Measurements from ENCODE around the gene OTOG. TPM values are rescaled to one million over a fixed set of nuclear protein-coding genes. Genes with fewer than 3 reads are reported as not detected.

Gene OTOG
- total RNA-seq, 1 donor from 2014 or later, result 42.1 TPM

- H3K4me1 Mint-ChIP-seq, result peaks cover 25% of the 10 kb centered on the region
- TF ChIP-seq EZH2phosphoT487 (IDR thresholded peaks at IDR 0.05) (no peak), EZH2 (IDR thresholded peaks at IDR 0.05) (no peak)
- TF ChIP-seq, protein P1, sequence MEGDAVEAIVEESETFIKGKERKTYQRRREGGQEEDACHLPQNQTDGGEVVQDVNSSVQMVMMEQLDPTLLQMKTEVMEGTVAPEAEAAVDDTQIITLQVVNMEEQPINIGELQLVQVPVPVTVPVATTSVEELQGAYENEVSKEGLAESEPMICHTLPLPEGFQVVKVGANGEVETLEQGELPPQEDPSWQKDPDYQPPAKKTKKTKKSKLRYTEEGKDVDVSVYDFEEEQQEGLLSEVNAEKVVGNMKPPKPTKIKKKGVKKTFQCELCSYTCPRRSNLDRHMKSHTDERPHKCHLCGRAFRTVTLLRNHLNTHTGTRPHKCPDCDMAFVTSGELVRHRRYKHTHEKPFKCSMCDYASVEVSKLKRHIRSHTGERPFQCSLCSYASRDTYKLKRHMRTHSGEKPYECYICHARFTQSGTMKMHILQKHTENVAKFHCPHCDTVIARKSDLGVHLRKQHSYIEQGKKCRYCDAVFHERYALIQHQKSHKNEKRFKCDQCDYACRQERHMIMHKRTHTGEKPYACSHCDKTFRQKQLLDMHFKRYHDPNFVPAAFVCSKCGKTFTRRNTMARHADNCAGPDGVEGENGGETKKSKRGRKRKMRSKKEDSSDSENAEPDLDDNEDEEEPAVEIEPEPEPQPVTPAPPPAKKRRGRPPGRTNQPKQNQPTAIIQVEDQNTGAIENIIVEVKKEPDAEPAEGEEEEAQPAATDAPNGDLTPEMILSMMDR (IDR thresholded peaks at IDR 0.05), result no peak
- H3K27me3 Mint-ChIP-seq (ENCODE audit: insufficient read depth, low read depth), result peaks cover 5% of the 10 kb centered on the region
These were observed 19.4 kb upstream of the OTOG start for GRCh38 chr11:17527628-17527995.

GRCh38 chr11:17528181-17528691 lies 18.8 kb upstream of the OTOG start:
- Histone ChIP-seq H3K9ac (no peak overlapping the region), H3K36me3 (no peaks in the 10 kb centered on the region), H3K27me3 (no peaks in the 10 kb centered on the region), H3K4me3 (no peak overlapping the region), H3K27ac (no peak overlapping the region), H3K4me2 (no peak overlapping the region), H3F3A (ENCODE audit: low read depth) (peaks cover 9% of the 10 kb centered on the region), H3K9me3 (ENCODE audit: low read depth) (no peaks in the 10 kb centered on the region), H2AFZ (replicated peaks) (no peak overlapping the region), H4K20me1 (ENCODE audit: low read depth) (no peaks in the 10 kb centered on the region), H3K4me1 (peaks cover 10% of the 10 kb centered on the region), H3K79me2 (ENCODE audit: low read depth) (no peaks in the 10 kb centered on the region)
- TF ChIP-seq, protein P1 (IDR thresholded peaks at IDR 0.05), result peak; percentile 89
- no peak for TF ChIP-seq EZH2phosphoT487 (IDR thresholded peaks at IDR 0.05)
- no peak for TF ChIP-seq EZH2 (IDR thresholded peaks at IDR 0.05)
- peak; percentile 83 for DNase-seq (ENCODE audit: low spot score)
- Mint-ChIP-seq H3K9me3 (no peaks in the 10 kb centered on the region), H3K27me3 (ENCODE audit: insufficient read depth, low read depth) (peaks cover 5% of the 10 kb centered on the region), H3K36me3 (no peaks in the 10 kb centered on the region), H3K27ac (no peak overlapping the region), H3K4me3 (no peak overlapping the region), H3K4me1 (peaks cover 25% of the 10 kb centered on the region)

More at GRCh38 chr11:17527628-17527995, 19.4 kb upstream of the OTOG start:
- no peak overlapping the region for H3K27ac ChIP-seq
- peaks cover 9% of the 10 kb centered on the region for H3F3A ChIP-seq (ENCODE audit: low read depth)
- no peaks in the 10 kb centered on the region for H4K20me1 ChIP-seq (ENCODE audit: low read depth)
- Mint-ChIP-seq H3K36me3 (no peaks in the 10 kb centered on the region), H3K27ac (no peak overlapping the region), H3K4me3 (no peak overlapping the region), H3K9me3 (no peaks in the 10 kb centered on the region)
- H3K79me2 ChIP-seq (ENCODE audit: low read depth), result no peaks in the 10 kb centered on the region
- no peak overlapping the region for H3K4me2 ChIP-seq
- H3K9me3 ChIP-seq (ENCODE audit: low read depth), result no peaks in the 10 kb centered on the region
- no peak overlapping the region for H3K4me3 ChIP-seq
- H3K9ac ChIP-seq, result no peak overlapping the region
- peaks cover 10% of the 10 kb centered on the region for H3K4me1 ChIP-seq
- DNase-seq (ENCODE audit: low spot score), result no peak
- no peaks in the 10 kb centered on the region for H3K27me3 ChIP-seq
- H2AFZ ChIP-seq (replicated peaks), result no peak overlapping the region
- no peaks in the 10 kb centered on the region for H3K36me3 ChIP-seq

DNA sequence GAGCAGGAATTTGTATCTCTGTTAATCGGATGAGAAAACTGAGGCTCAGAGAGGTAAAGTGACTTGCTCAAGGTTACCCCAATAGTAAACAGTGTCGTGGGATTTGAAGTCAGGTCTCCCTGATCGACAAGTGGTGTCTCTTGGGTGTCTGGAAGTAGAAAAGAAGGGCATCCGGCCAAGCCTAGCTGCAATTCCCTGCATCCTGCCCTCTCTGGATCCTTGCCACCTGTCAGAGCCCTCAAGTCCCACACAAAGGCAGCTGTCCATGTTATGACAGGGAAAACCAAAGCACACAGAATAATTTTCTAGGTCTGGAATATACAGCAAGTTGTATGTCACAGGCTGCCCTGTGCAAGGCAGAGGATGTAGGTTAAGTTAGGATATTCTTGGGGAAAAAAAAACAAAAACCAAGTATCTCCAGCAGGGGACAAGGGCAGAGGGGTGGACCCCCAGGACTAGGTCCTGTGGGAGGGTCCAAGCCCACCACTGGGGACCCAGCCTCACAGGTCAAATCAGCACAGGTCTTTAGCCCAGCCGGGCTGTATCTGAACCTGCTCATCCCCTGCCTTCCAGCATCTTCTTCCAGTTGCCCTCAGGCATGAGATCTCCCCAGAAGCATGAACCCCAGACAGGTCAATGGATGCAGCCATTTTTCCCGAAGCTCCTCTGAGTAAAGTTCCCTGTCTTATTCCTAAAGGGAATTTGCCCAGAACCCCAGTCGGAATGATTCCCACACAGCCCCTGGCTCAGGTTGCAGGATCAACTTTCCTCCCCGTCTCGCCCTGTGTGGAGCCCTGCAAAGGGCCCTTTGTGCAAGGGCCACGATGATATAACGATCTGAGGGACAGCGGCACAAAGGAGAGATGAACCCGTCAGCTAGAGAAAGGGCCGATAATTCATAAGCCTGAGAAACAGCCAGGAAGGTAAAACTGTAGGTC lies 17.9 kb upstream of the OTOG start:
- Histone ChIP-seq H2AFZ (replicated peaks) (no peak overlapping the region), H3K4me3 (no peak overlapping the region), H3K4me1 (peaks cover 10% of the 10 kb centered on the region), H3K9ac (no peak overlapping the region), H3K27me3 (no peaks in the 10 kb centered on the region), H3K4me2 (peak overlapping the region; percentile 16), H3F3A (ENCODE audit: low read depth) (peaks cover 9% of the 10 kb centered on the region), H3K9me3 (ENCODE audit: low read depth) (no peaks in the 10 kb centered on the region), H3K27ac (no peak overlapping the region), H4K20me1 (ENCODE audit: low read depth) (no peaks in the 10 kb centered on the region), H3K79me2 (ENCODE audit: low read depth) (no peaks in the 10 kb centered on the region), H3K36me3 (no peaks in the 10 kb centered on the region)
- Mint-ChIP-seq H3K36me3 (no peaks in the 10 kb centered on the region), H3K4me1 (peaks cover 25% of the 10 kb centered on the region), H3K27me3 (ENCODE audit: insufficient read depth, low read depth) (peaks cover 5% of the 10 kb centered on the region), H3K27ac (peak overlapping the region; percentile 10), H3K9me3 (no peaks in the 10 kb centered on the region), H3K4me3 (no peak overlapping the region)
- no peak for DNase-seq (ENCODE audit: low spot score)
- no peak for TF ChIP-seq EZH2 (IDR thresholded peaks at IDR 0.05)
- no peak for TF ChIP-seq EZH2phosphoT487 (IDR thresholded peaks at IDR 0.05)
- TF ChIP-seq, protein P1 (IDR thresholded peaks at IDR 0.05), result no peak

All from neural progenitor cell (in vitro differentiated cells).